Caco-2 (cell line): ENCODE data around the gene ABCA13. TPM values are rescaled to one million over a fixed set of nuclear protein-coding genes. Genes with fewer than 3 reads are reported as not detected.

Experiments
- BruUV-seq: library from RNA; stranded (reverse); fragments of 400-500 nt; replicated peaks from 2 replicates; lab custom pipeline; 2021; lab: Mats Ljungman, UMichigan
- CTCF ChIA-PET: fragments of 300-600 bp; sonication (Branson Sonifier 250); formaldehyde crosslinking; loops from one replicate; lab custom pipeline; 2022; ENCODE audit warnings: antibody characterized with exemption; lab: Charles Lee
- POLR2A ChIA-PET: fragments of 300-600 bp; sonication (Branson Sonifier 250); formaldehyde crosslinking; loops from one replicate; lab custom pipeline; 2022; ENCODE audit warnings: antibody characterized with exemption; lab: Charles Lee
- DNase-seq, 2 experiments: peaks; one replicate each; pipeline versions ENCODE4 v3.0.0 to v3.0.0-alpha.2; 2020 to 2022
- H3K27me3 ChIP-seq: replicated peaks from 2 replicates; pipeline ENCODE4 v1.6.0; 2011; ENCODE audit warnings: low read length; ENCODE audit not compliant: control insufficient read depth, insufficient read depth
- H3K36me3 ChIP-seq: 2 replicates; pipeline ENCODE4 v1.5.1; 2011; ENCODE audit warnings: low read length; ENCODE audit not compliant: control insufficient read depth, insufficient read depth
- H3K4me1 ChIP-seq: fragments of 250-450 bp; sonication (Bioruptor Pico); 2 replicates; pipeline ENCODE4 v1.5.1; 2020; ENCODE audit warnings: mild to moderate bottlenecking
- H3K4me3 ChIP-seq: 2 replicates; pipeline ENCODE4 v1.5.1; 2011; ENCODE audit warnings: low read depth, mild to moderate bottlenecking, control low read depth, low read length
- H3K9me3 ChIP-seq: fragments of 250-450 bp; sonication (Bioruptor Pico); 2 replicates; pipeline ENCODE4 v1.5.1; 2020; ENCODE audit warnings: mild to moderate bottlenecking, moderate library complexity
- H3K27ac Mint-ChIP-seq: one replicate; pipeline ENCODE4 v1.8.0; 2022; ENCODE audit warnings: mixed read lengths; ENCODE audit not compliant: unreplicated experiment
- H3K27me3 Mint-ChIP-seq: one replicate; pipeline ENCODE4 v1.8.0; 2022; ENCODE audit warnings: mixed read lengths; ENCODE audit not compliant: insufficient read depth, unreplicated experiment
- H3K36me3 Mint-ChIP-seq: one replicate; pipeline ENCODE4 v1.8.0; 2022; ENCODE audit warnings: mild to moderate bottlenecking, mixed read lengths; ENCODE audit not compliant: insufficient read depth, unreplicated experiment
- H3K4me1 Mint-ChIP-seq: one replicate; pipeline ENCODE4 v1.8.0; 2022; ENCODE audit warnings: low read depth, mixed read lengths; ENCODE audit not compliant: unreplicated experiment
- H3K4me3 Mint-ChIP-seq: one replicate; pipeline ENCODE4 v1.8.0; 2022; ENCODE audit warnings: mild to moderate bottlenecking, moderate library complexity, mixed read lengths; ENCODE audit not compliant: unreplicated experiment
- H3K9me3 Mint-ChIP-seq: one replicate; pipeline ENCODE4 v1.8.0; 2022; ENCODE audit warnings: mixed read lengths; ENCODE audit not compliant: unreplicated experiment
- intact Hi-C: fragments of 100-400 bp; cut with micrococcal nuclease; formaldehyde crosslinking; loops from one replicate; pipeline ENCODE4 v1.10.0; 2022; ENCODE audit not compliant: unreplicated experiment
- total RNA-seq: library from RNA; stranded (reverse); gene quantifications from 2 replicates; pipeline ENCODE4 v1.2.3, GENCODE V29; 2022
- TF ChIP-seq, protein P1 (sequence below), 2 experiments: fragments of 200-600 bp in 1 of 2; IDR thresholded peaks; 1 replicate in 1 of 2; 2 replicates in 1 of 2; pipeline versions ENCODE4 v1.5.1 to v1.8.0; 2011 to 2022; ENCODE audit warnings: antibody characterized with exemption in 1 of 2, control low read depth in 1 of 2, inconsistent platforms in 1 of 2, low read depth in 1 of 2, low read length in 1 of 2, mild to moderate bottlenecking in 1 of 2, moderate library complexity in 1 of 2; ENCODE audit not compliant: insufficient read depth in 1 of 2, severe bottlenecking in 1 of 2, unreplicated experiment in 1 of 2

Gene ABCA13
- total RNA-seq, 1 experiment from 2014 or later, result 0.07 TPM

- Mint-ChIP-seq H3K9me3 (no peaks in the 10 kb centered on the region), H3K4me3 (peak overlapping the region; percentile 28), H3K4me1 (peaks cover 20% of the 10 kb centered on the region), H3K27ac (peak overlapping the region; percentile 55), H3K36me3 (no peaks in the 10 kb centered on the region), H3K27me3 (no peaks in the 10 kb centered on the region)
- CTCF ChIA-PET, result no interaction called here
- BruUV-seq, result no TSS peak
- H3K36me3 ChIP-seq, result no peaks in the 10 kb centered on the region
- no peaks in the 10 kb centered on the region for H3K27me3 ChIP-seq
- TF ChIP-seq, protein P1, sequence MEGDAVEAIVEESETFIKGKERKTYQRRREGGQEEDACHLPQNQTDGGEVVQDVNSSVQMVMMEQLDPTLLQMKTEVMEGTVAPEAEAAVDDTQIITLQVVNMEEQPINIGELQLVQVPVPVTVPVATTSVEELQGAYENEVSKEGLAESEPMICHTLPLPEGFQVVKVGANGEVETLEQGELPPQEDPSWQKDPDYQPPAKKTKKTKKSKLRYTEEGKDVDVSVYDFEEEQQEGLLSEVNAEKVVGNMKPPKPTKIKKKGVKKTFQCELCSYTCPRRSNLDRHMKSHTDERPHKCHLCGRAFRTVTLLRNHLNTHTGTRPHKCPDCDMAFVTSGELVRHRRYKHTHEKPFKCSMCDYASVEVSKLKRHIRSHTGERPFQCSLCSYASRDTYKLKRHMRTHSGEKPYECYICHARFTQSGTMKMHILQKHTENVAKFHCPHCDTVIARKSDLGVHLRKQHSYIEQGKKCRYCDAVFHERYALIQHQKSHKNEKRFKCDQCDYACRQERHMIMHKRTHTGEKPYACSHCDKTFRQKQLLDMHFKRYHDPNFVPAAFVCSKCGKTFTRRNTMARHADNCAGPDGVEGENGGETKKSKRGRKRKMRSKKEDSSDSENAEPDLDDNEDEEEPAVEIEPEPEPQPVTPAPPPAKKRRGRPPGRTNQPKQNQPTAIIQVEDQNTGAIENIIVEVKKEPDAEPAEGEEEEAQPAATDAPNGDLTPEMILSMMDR (IDR thresholded peaks at IDR 0.05; ENCODE audit: insufficient read depth in 1 of 2, low read depth in 1 of 2, low read length in 1 of 2, severe bottlenecking in 1 of 2, unreplicated experiment in 1 of 2), result no peak
- POLR2A ChIA-PET, result no interaction called here
- H3K4me3 ChIP-seq, result no peak overlapping the region
- DNase-seq, result peak in 1 of 2 experiments; percentile 58
- H3K4me1 ChIP-seq, result peaks cover 12% of the 10 kb centered on the region; the same call in 1 of the 2 replicates
- no peaks in the 10 kb centered on the region for H3K9me3 ChIP-seq
- intact Hi-C loops, result loop anchor here (1.0 kb wide), 1 partner anchor 69 kb away; no protein-coding TSS in a partner anchor
These were observed 37.8 kb downstream of the ABCA13 start for GRCh38 chr7:48209004-48209600.

DNA sequence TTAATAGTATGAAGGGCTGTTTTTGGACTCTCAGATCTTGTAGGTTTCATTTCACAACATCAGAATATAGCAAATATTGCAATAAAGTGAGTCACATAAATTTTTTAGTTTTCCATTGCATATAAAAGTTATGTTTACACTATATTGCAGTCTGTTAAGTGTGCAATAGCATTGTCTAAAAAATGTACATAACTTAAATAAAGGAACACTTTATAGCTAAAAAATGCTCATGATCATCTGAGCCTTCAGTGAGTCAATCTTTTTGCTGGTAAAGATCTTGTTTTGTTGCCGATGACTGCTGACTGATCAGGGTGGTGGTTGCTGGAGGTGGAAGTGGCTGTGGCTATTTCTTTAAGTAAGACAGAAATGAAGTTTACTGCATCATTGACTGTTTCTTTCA is 42.0 kb downstream of the ABCA13 start:
- Histone ChIP-seq H3K4me3 (no peak overlapping the region), H3K4me1 (peaks cover 12% of the 10 kb centered on the region; the same call in 1 of the 2 replicates), H3K9me3 (no peaks in the 10 kb centered on the region), H3K36me3 (no peaks in the 10 kb centered on the region), H3K27me3 (no peaks in the 10 kb centered on the region)
- DNase-seq, result no peak
- peaks cover 3% of the 10 kb centered on the region for H3K27me3 Mint-ChIP-seq
- peaks cover 17% of the 10 kb centered on the region for H3K9me3 Mint-ChIP-seq
- no TSS peak for BruUV-seq
- ChIA-PET CTCF (no interaction called here), POLR2A (no interaction called here)
- H3K27ac Mint-ChIP-seq, result no peak overlapping the region
- intact Hi-C loops, result no loop called here
- no peaks in the 10 kb centered on the region for H3K36me3 Mint-ChIP-seq
- TF ChIP-seq, protein P1 (IDR thresholded peaks at IDR 0.05; ENCODE audit: insufficient read depth in 1 of 2, low read depth in 1 of 2, low read length in 1 of 2, severe bottlenecking in 1 of 2, unreplicated experiment in 1 of 2), result no peak
- no peak overlapping the region for H3K4me3 Mint-ChIP-seq
- H3K4me1 Mint-ChIP-seq, result peaks cover 19% of the 10 kb centered on the region

- TF ChIP-seq, protein P1 (IDR thresholded peaks at IDR 0.05; ENCODE audit: insufficient read depth in 1 of 2, low read depth in 1 of 2, low read length in 1 of 2, severe bottlenecking in 1 of 2, unreplicated experiment in 1 of 2), result no peak
- Histone ChIP-seq H3K4me1 (no peaks in the 10 kb centered on the region), H3K36me3 (no peaks in the 10 kb centered on the region), H3K27me3 (no peaks in the 10 kb centered on the region), H3K4me3 (no peak overlapping the region), H3K9me3 (no peaks in the 10 kb centered on the region)
- BruUV-seq, result no TSS peak
- Mint-ChIP-seq H3K9me3 (peaks cover 17% of the 10 kb centered on the region), H3K27me3 (peaks cover 3% of the 10 kb centered on the region), H3K36me3 (no peaks in the 10 kb centered on the region), H3K27ac (no peak overlapping the region), H3K4me1 (no peaks in the 10 kb centered on the region), H3K4me3 (no peak overlapping the region)
- CTCF ChIA-PET, result no interaction called here
- intact Hi-C loops, result no loop called here
- DNase-seq, result no peak
- POLR2A ChIA-PET, result no interaction called here
These were observed 46.0 kb downstream of the ABCA13 start for GRCh38 chr7:48217266-48217665.
